ENCODE data around the gene MT1G. TPM values are rescaled to one million over a fixed set of nuclear protein-coding genes. Genes with fewer than 3 reads are reported as not detected.

The MT1G gene
- total RNA-seq, 1 donor from 2014 or later, result not detected

DNA sequence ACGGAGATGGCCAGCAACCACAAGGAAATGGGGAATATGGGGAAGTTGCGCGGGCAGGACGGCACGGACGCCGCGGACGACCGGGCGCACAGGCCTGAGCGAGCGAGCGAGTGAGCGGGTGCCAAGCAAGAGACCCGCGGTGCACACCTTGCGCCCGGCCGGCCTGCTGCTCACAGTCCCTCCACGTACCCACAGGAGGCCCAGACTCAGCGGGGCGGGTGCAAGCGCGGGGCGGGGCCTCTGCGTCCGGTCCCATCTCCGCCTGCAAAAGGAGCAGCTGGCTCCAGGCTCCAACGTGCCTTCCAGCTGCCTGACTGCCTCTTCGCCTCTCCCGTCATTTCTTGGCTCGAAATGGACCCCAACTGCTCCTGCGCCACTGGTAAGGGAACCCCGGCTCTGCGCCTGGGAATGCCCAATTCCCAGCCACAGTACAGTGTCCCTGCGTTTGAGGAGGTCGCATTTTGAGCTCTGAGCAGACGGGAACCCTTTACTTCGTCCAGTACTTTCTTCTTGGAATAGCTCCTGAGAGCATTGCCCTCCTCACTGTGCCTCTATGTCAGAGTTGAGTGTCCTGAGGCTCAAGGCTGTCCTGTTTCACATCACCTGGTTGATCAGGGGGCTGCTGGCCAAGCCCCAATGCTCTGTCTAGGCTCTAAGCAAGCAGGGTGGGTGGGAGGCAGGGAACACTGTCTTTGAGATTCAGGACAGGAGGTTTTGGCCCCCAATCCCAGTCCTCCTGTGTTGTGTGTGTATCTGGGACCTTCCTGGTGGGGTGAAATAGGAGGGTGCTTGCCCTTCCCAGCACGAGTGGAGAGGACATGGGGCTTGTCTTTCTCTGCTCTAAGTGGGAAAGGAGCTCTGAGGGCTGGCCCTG, 50.4 kb downstream of the MT1G start:
- H3K36me3 Mint-ChIP-seq (ENCODE audit: unreplicated experiment), result no peaks in the 10 kb centered on the region
- no peak overlapping the region for H3K27ac Mint-ChIP-seq (ENCODE audit: unreplicated experiment)
- H3K27me3 Mint-ChIP-seq (ENCODE audit: unreplicated experiment), result peaks cover 31% of the 10 kb centered on the region
- TF ChIP-seq, protein P1, sequence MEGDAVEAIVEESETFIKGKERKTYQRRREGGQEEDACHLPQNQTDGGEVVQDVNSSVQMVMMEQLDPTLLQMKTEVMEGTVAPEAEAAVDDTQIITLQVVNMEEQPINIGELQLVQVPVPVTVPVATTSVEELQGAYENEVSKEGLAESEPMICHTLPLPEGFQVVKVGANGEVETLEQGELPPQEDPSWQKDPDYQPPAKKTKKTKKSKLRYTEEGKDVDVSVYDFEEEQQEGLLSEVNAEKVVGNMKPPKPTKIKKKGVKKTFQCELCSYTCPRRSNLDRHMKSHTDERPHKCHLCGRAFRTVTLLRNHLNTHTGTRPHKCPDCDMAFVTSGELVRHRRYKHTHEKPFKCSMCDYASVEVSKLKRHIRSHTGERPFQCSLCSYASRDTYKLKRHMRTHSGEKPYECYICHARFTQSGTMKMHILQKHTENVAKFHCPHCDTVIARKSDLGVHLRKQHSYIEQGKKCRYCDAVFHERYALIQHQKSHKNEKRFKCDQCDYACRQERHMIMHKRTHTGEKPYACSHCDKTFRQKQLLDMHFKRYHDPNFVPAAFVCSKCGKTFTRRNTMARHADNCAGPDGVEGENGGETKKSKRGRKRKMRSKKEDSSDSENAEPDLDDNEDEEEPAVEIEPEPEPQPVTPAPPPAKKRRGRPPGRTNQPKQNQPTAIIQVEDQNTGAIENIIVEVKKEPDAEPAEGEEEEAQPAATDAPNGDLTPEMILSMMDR (IDR thresholded peaks at IDR 0.05; ENCODE audit: partially characterized antibody, unreplicated experiment), result no peak
- H3K4me1 Mint-ChIP-seq (ENCODE audit: low read depth, unreplicated experiment), result peaks cover 5% of the 10 kb centered on the region
- peak overlapping the region; percentile 88 for H3K4me3 Mint-ChIP-seq (ENCODE audit: unreplicated experiment)
- H3K9me3 Mint-ChIP-seq (ENCODE audit: unreplicated experiment), result peaks cover 2% of the 10 kb centered on the region
- DNase-seq, result peak; percentile 68

Other genes starting within 250 kb of the MT1G start
- gene AMFR, start 242.5 kb downstream of the MT1G start, total RNA-seq (ENCODE audit: unreplicated experiment), result 69.9 TPM
- gene NUDT21, start 216.7 kb downstream of the MT1G start, total RNA-seq (ENCODE audit: unreplicated experiment), result 135 TPM
- 45.6 TPM for gene OGFOD1, start 216.5 kb downstream of the MT1G start, total RNA-seq (ENCODE audit: unreplicated experiment)
- gene BBS2, start 148.0 kb downstream of the MT1G start, total RNA-seq (ENCODE audit: unreplicated experiment), result 40.7 TPM
- gene MT4, start 103.0 kb downstream of the MT1G start, total RNA-seq (ENCODE audit: unreplicated experiment), result not detected
- gene MT3, start 78.5 kb downstream of the MT1G start, total RNA-seq (ENCODE audit: unreplicated experiment), result not detected
- not detected for gene MT2A, start 59.5 kb downstream of the MT1G start, total RNA-seq (ENCODE audit: unreplicated experiment)
- not detected for gene MT1E, start 42.3 kb downstream of the MT1G start, total RNA-seq (ENCODE audit: unreplicated experiment)
- not detected for gene MT1M, start 35.4 kb downstream of the MT1G start, total RNA-seq (ENCODE audit: unreplicated experiment)
- not detected for gene MT1A, start 29.4 kb downstream of the MT1G start, total RNA-seq (ENCODE audit: unreplicated experiment)
- gene MT1B, start 16.2 kb downstream of the MT1G start, total RNA-seq (ENCODE audit: unreplicated experiment), result not detected
- 3.4 TPM for gene MT1F, start 10.1 kb downstream of the MT1G start, total RNA-seq (ENCODE audit: unreplicated experiment)
- gene MT1H, start 1.7 kb upstream of the MT1G start, total RNA-seq (ENCODE audit: unreplicated experiment), result not detected
- 9.5 TPM for gene MT1X, start 14.4 kb upstream of the MT1G start, total RNA-seq (ENCODE audit: unreplicated experiment)
- gene NUP93, start 62.1 kb upstream of the MT1G start, total RNA-seq (ENCODE audit: unreplicated experiment), result 84.1 TPM
- gene SLC12A3, start 197.1 kb upstream of the MT1G start, total RNA-seq (ENCODE audit: unreplicated experiment), result not detected